ENCODE data around the gene EFHD1. TPM values are rescaled to one million over a fixed set of nuclear protein-coding genes. Genes with fewer than 3 reads are reported as not detected.

Gene EFHD1
- total RNA-seq, 1 experiment from 2014 or later = 0.58 TPM

GRCh38 chr2:232652505-232652851 lies 19.1 kb downstream of the EFHD1 start:
- DNase-seq (ENCODE audit: low spot score) = no peak
- BruUV-seq (replicated peaks) = no TSS peak
- intact Hi-C loops (cut with micrococcal nuclease; ENCODE audit: unreplicated experiment) = no loop called here
- ChIA-PET POLR2A (ENCODE audit: low non-redundant PET) (no interaction called here), CTCF (no interaction called here)
- Histone ChIP-seq H3K36me3 (ENCODE audit: insufficient read depth, low read length, poor library complexity, severe bottlenecking) (no peaks in the 10 kb centered on the region), H3K4me3 (ENCODE audit: low read depth, low read length, poor library complexity, severe bottlenecking) (no peak overlapping the region), H3K9me3 (ENCODE audit: low read depth, low read length, poor library complexity, severe bottlenecking) (no peaks in the 10 kb centered on the region), H3K27ac (ENCODE audit: low read depth, low read length, poor library complexity, severe bottlenecking) (no peak overlapping the region), H3K4me1 (ENCODE audit: insufficient read depth, low read length, poor library complexity, severe bottlenecking) (no peaks in the 10 kb centered on the region), H3K27me3 (replicated peaks; ENCODE audit: insufficient read depth, low read depth, low read length, poor library complexity) (no peaks in the 10 kb centered on the region)
- TF ChIP-seq EZH2 (IDR thresholded peaks at IDR 0.05; ENCODE audit: borderline replicate concordance, low read depth, low read length, poor library complexity, severe bottlenecking) = no peak
- TF ChIP-seq CTCF (conservative IDR thresholded peaks at IDR 0.05; ENCODE audit: low read depth, low read length) = no peak

- ChIA-PET CTCF (no interaction called here), POLR2A (ENCODE audit: low non-redundant PET) (no interaction called here)
- H3K27ac ChIP-seq (ENCODE audit: low read depth, low read length, poor library complexity, severe bottlenecking) = no peak overlapping the region
- H3K36me3 ChIP-seq (ENCODE audit: insufficient read depth, low read length, poor library complexity, severe bottlenecking) = no peaks in the 10 kb centered on the region
- no peak for DNase-seq (ENCODE audit: low spot score)
- TF ChIP-seq CTCF (conservative IDR thresholded peaks at IDR 0.05; ENCODE audit: low read depth, low read length) (no peak), EZH2 (IDR thresholded peaks at IDR 0.05; ENCODE audit: borderline replicate concordance, low read depth, low read length, poor library complexity, severe bottlenecking) (no peak)
- no peak overlapping the region for H3K4me3 ChIP-seq (ENCODE audit: low read depth, low read length, poor library complexity, severe bottlenecking)
- H3K9me3 ChIP-seq (ENCODE audit: low read depth, low read length, poor library complexity, severe bottlenecking) = no peaks in the 10 kb centered on the region
- intact Hi-C loops (cut with micrococcal nuclease; ENCODE audit: unreplicated experiment) = no loop called here
- no peaks in the 10 kb centered on the region for H3K27me3 ChIP-seq (replicated peaks; ENCODE audit: insufficient read depth, low read depth, low read length, poor library complexity)
- no peaks in the 10 kb centered on the region for H3K4me1 ChIP-seq (ENCODE audit: insufficient read depth, low read length, poor library complexity, severe bottlenecking)
- BruUV-seq (replicated peaks) = no TSS peak
Observed at GRCh38 chr2:232653441-232653840, 20.0 kb downstream of the EFHD1 start.

DNA sequence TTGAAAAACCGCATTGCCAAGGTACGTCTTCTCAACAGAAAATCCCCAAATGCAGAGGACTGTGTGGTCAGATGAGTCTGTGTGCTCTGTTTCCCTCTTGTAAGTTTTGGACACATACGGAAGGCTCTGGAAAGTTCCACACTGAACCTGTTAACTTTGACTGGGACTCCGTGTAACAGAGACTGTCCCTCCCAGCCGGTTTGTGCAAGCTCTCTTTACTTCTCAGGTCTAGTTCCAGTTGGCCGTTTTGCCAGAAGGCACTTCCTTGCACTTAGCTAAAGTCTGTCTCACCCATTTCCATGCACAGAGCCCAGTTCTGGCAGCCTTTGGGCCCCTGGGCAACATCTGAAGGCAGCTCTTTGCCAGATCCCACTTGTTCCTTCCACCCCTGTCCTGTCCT lies 22.0 kb downstream of the EFHD1 start:
- CTCF ChIA-PET = no interaction called here
- BruUV-seq (replicated peaks) = no TSS peak
- no peaks in the 10 kb centered on the region for H3K27me3 ChIP-seq (replicated peaks; ENCODE audit: insufficient read depth, low read depth, low read length, poor library complexity)
- no peaks in the 10 kb centered on the region for H3K4me1 ChIP-seq (ENCODE audit: insufficient read depth, low read length, poor library complexity, severe bottlenecking)
- no peak for TF ChIP-seq CTCF (conservative IDR thresholded peaks at IDR 0.05; ENCODE audit: low read depth, low read length)
- no peak for TF ChIP-seq EZH2 (IDR thresholded peaks at IDR 0.05; ENCODE audit: borderline replicate concordance, low read depth, low read length, poor library complexity, severe bottlenecking)
- intact Hi-C loops (cut with micrococcal nuclease; ENCODE audit: unreplicated experiment) = no loop called here
- POLR2A ChIA-PET (ENCODE audit: low non-redundant PET) = no interaction called here
- H3K4me3 ChIP-seq (ENCODE audit: low read depth, low read length, poor library complexity, severe bottlenecking) = no peak overlapping the region
- no peak overlapping the region for H3K27ac ChIP-seq (ENCODE audit: low read depth, low read length, poor library complexity, severe bottlenecking)
- H3K36me3 ChIP-seq (ENCODE audit: insufficient read depth, low read length, poor library complexity, severe bottlenecking) = no peaks in the 10 kb centered on the region
- no peaks in the 10 kb centered on the region for H3K9me3 ChIP-seq (ENCODE audit: low read depth, low read length, poor library complexity, severe bottlenecking)
- DNase-seq (ENCODE audit: low spot score) = no peak
